ENCODE data around the gene TPRG1.

The TPRG1 gene

GRCh38 chr3:189365609-189366564 is 194.1 kb downstream of the TPRG1 start:
- TF ChIP-seq, protein P1, sequence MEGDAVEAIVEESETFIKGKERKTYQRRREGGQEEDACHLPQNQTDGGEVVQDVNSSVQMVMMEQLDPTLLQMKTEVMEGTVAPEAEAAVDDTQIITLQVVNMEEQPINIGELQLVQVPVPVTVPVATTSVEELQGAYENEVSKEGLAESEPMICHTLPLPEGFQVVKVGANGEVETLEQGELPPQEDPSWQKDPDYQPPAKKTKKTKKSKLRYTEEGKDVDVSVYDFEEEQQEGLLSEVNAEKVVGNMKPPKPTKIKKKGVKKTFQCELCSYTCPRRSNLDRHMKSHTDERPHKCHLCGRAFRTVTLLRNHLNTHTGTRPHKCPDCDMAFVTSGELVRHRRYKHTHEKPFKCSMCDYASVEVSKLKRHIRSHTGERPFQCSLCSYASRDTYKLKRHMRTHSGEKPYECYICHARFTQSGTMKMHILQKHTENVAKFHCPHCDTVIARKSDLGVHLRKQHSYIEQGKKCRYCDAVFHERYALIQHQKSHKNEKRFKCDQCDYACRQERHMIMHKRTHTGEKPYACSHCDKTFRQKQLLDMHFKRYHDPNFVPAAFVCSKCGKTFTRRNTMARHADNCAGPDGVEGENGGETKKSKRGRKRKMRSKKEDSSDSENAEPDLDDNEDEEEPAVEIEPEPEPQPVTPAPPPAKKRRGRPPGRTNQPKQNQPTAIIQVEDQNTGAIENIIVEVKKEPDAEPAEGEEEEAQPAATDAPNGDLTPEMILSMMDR (IDR thresholded peaks at IDR 0.05; ENCODE audit: low read depth, low read length, missing control alignments), result peak; percentile 20
- peak; percentile 6 for DNase-seq (ENCODE audit: low read depth)
- no peak overlapping the region for H3K4me3 ChIP-seq (ENCODE audit: low read depth, low read length)
- in situ Hi-C loops (cut with HindIII; ENCODE audit: low sequenced_read_pairs), result no loop called here

- H3K4me3 ChIP-seq (ENCODE audit: low read depth, low read length), result no peak overlapping the region
- TF ChIP-seq, protein P1 (IDR thresholded peaks at IDR 0.05; ENCODE audit: low read depth, low read length, missing control alignments), result no peak
- DNase-seq (ENCODE audit: low read depth), result no peak
- in situ Hi-C loops (cut with HindIII; ENCODE audit: low sequenced_read_pairs), result no loop called here
These were observed 196.6 kb downstream of the TPRG1 start for GRCh38 chr3:189368384-189368783.

DNA sequence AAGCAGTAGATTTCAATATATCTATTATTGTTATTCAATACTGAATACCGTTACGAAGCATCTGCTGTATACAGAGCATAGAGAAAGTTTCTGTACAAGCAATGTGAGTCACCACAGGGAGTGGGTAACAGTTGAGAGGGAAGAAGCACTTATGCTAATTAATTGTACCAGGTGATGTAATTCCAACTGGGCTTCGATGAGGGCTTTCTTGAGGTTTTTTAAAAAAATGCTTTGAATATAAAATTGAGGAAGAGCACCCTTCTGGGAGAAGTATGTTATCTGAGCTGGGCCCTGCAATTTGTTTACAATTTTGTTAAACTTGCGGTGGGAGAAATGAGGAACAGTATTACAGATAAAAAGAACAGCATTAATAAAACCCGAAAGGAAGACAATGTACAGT is 197.9 kb downstream of the TPRG1 start:
- no peak overlapping the region for H3K4me3 ChIP-seq (ENCODE audit: low read depth, low read length)
- no peak for DNase-seq (ENCODE audit: low read depth)
- TF ChIP-seq, protein P1 (IDR thresholded peaks at IDR 0.05; ENCODE audit: low read depth, low read length, missing control alignments), result no peak
- in situ Hi-C loops (cut with HindIII; ENCODE audit: low sequenced_read_pairs), result no loop called here

GRCh38 chr3:189372243-189372642 is 200.5 kb downstream of the TPRG1 start:
- DNase-seq (ENCODE audit: low read depth), result no peak
- TF ChIP-seq, protein P1 (IDR thresholded peaks at IDR 0.05; ENCODE audit: low read depth, low read length, missing control alignments), result no peak
- in situ Hi-C loops (cut with HindIII; ENCODE audit: low sequenced_read_pairs), result no loop called here
- no peak overlapping the region for H3K4me3 ChIP-seq (ENCODE audit: low read depth, low read length)
